Subcutaneous adipose tissue (tissue), 4 donors: ENCODE results near the gene SHQ1. TPM values are rescaled to one million over a fixed set of nuclear protein-coding genes. Genes with fewer than 3 reads are reported as not detected.

Experiments used
- CTCF ChIP-seq: fragments of 450-650 bp; IDR thresholded peaks from one replicate; pipeline ENCODE4 v1.5.1; 2016; ENCODE audit warnings: low read depth, mild to moderate bottlenecking, control low read depth, antibody characterized with exemption, moderate library complexity
- total RNA-seq, 4 donors: library from RNA; depleted of rRNA; stranded (reverse); fragments of >200 nt; gene quantifications; one replicate each; pipeline ENCODE4 v1.1.0, GENCODE V29; 2016

SHQ1 gene
- total RNA-seq, 4 donors from 2014 or later, result 7.9 to 15.5 (median 9.8) TPM

DNA sequence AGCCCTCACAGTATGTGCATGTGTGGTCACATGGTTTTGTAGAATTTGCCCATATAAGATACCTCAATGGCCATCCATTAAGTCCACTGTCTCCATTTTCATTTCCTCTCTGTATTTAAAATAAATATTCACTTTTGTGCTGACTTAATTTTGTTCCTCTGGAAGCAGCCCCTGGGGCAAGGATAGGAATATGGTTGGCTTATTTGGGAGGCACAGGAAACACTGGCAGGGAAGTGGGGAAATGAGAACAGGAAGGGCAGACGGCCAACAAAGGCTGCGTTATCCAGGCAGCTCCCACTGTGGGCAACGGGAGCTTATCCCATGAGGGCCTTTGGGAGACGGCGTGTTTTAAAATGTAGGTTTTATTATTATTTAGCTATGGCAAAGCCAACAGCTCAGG, 148.6 kb downstream of the SHQ1 start:
- no peak for TF ChIP-seq CTCF

Other genes with a start within 250 kb of the SHQ1 start
- gene GXYLT2, start 39.6 kb upstream of the SHQ1 start, total RNA-seq, result 10 to 100 TPM in 1 of 4 donors, 1 to 10 TPM in 3; 1.5 to 10.2 (median 4.4) TPM
- gene PPP4R2, start 148.4 kb upstream of the SHQ1 start, total RNA-seq, result 10 to 100 TPM; 38.9 to 62.1 (median 40.8) TPM
- gene EBLN2, start 213.2 kb upstream of the SHQ1 start, total RNA-seq, result 1 to 10 TPM; 6.4 to 8.6 (median 7.6) TPM